T-helper 9 cell (primary cell): Measurements from ENCODE around the gene ADD1.

Experiments
- DNase-seq: peaks from one replicate; pipeline ENCODE4 v3.0.0-alpha.2; 2020

The ADD1 gene

DNA sequence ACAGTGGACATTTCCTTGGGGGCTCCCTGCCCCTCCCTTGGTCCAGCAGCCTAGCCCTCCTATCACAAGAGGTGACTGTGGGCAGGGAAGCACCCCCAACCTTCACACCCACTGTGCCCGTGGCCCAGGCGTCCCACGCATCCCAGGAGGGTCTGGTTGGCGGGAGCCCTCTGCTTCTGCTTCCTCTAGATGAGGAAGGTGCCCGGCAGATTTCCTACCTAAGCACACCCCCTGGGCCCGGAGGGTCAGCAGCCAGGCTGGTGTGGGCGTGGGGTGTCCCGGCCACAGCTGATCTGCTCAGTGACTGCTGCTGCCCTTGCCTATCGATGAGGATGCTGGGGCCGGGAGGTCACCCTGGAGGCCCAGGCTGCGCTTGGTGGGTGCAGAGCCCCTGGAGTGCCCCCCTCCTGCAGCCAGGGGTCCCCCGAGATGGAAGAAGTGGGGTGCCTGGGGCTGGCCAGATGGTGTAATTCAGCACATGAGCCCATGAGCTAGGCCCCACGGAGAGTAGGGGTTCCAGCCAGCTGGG, 38.6 kb upstream of the ADD1 start:
- no peak for DNase-seq

GRCh38 chr4:2805712-2806389, 37.8 kb upstream of the ADD1 start:
- no peak for DNase-seq

GRCh38 chr4:2806390-2807355, 37.0 kb upstream of the ADD1 start:
- no peak for DNase-seq

DNA sequence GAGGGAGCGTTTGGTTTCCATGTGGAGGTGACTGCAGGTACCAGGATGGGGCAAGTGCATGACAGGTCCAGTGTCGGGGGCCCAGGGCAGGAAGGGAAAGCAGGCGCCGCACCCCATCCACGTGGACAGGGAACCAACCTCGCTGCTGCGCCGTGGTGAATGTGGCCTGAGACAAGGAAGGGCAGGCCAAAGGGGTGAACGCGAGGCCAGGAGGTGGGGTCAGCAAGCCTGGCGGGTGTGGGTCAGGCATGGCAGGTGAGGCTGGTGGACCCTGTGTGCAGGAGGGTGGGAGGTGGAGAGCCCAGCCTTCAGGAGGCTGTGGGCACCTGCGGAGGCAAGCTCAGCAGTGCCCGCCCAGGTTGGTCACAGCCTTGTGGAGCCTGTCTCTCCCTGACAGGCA, 36.1 kb upstream of the ADD1 start:
- DNase-seq = no peak

GRCh38 chr4:2808001-2808400, 35.6 kb upstream of the ADD1 start:
- DNase-seq = no peak

DNA sequence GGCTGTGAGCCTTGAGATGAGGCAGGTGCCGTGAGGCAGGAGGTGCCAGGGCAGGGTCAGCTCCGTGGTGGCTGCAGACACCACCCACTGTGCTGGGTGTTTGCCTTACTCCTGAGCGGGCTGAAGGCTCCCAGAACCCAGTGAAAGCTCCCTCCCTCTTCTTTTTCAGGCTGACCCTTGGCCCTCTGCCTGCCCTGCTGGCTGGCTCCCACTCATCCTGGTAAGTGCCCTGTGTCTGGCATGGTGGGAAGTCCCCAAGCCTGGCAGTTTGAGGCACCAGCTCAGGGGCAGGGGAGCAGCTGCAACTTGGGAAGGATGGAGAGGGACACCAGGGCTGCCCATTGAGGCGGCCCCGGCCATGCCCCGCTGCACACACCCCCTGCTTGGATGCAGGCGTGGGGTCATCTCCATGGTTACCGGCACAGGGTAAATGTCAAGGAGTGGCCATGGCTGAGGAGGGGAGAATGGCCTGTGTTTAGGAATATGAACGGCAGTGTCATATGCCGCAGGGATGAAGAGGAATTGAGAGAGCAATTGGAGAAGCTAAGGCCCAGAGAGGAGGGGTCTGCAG, 33.9 kb upstream of the ADD1 start:
- no peak for DNase-seq

DNA sequence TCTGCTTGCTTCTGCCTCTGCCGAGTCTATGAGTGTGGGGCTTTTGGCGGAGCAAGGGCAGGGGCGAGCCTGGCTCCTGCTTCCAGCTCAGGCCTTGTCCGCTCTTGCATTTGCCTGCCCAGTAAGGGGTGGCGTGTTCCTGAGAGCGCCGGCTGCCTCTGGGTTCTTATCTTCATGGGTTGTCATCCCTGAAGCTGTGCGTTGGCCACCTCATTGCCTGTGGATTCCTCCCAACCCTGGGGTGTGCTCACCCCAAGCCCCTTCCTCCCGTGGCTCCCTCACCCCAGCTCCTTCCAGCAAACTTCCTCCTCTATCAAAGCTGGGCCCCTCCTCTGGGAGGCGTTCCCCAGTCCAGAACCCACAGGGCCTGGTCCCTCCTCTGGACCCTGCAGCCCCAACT, 33.3 kb upstream of the ADD1 start:
- DNase-seq = no peak

DNA sequence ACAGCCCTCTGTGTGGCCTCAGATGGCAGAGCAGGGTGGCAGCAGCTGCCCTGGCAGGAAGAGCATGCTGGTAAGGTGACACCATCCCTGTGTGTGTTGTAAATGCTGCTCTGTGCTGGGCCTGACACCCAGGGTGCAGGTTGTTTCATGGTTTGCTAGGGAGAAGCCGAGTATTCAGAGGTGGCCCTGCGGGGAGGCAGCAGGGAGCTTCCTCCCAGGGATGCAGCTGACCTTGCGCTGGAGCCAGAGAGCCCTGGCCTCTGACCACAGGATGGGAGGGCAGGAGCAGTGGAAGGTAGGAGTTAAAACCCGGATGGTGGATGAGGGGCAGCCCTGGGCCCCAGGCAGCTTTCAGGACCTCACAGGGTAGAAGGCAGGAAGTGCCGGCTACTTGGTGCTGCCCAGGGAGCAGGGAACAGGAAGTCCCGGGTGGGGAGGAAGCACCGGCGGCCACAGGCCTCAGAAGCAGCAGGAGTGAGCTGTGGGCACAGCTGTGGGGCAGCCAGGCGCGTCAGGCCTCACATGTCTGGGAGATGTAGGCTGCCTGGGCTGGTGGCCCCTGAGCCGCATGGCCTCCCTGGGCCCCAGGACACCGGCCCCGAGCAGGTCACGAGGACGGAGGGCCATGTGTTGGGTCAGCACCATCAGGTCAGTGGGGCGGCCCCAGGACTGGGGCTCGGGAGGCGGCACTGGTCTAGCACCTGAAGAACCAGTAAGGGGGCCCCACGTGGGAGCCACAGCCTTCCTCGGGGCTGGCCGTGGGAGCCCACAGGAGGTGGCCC, 31.6 kb upstream of the ADD1 start:
- peak; percentile 49 for DNase-seq

DNA sequence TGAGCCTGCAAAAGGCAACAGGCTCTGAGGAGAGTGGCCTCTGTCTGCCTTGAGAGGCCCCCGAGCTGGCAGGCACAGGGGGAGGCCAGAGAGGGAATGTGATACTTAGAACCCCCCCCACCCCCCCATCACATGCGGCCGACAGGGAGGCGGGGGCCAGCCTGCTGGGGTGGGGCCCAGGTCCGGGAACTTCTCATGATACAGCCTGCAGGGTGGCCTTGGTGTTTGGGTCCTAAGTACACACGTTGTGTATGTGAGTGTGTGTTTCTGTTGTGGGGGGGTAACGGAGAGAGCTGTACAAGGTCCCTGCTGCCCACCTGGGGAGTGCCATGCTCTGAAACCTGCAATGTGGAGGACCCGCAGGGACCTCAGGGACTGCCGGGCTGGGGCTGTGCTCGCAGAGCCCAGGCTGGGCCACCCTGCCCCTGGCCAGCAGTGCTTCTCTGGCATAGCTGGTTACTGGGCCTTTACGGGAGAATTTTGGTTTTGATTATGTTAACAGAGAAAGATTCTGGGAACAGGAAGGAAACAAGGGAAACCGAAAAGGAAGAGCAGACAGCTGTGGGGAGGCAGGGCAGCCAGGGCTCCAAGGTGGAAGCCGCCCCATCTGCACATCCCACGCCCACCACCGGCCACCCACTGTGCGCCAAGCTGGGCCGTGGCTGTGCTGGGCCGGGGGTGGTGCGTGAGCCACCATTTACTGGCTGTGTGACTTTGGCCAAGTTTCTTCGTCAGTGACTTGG, 30.9 kb upstream of the ADD1 start:
- DNase-seq = no peak

DNA sequence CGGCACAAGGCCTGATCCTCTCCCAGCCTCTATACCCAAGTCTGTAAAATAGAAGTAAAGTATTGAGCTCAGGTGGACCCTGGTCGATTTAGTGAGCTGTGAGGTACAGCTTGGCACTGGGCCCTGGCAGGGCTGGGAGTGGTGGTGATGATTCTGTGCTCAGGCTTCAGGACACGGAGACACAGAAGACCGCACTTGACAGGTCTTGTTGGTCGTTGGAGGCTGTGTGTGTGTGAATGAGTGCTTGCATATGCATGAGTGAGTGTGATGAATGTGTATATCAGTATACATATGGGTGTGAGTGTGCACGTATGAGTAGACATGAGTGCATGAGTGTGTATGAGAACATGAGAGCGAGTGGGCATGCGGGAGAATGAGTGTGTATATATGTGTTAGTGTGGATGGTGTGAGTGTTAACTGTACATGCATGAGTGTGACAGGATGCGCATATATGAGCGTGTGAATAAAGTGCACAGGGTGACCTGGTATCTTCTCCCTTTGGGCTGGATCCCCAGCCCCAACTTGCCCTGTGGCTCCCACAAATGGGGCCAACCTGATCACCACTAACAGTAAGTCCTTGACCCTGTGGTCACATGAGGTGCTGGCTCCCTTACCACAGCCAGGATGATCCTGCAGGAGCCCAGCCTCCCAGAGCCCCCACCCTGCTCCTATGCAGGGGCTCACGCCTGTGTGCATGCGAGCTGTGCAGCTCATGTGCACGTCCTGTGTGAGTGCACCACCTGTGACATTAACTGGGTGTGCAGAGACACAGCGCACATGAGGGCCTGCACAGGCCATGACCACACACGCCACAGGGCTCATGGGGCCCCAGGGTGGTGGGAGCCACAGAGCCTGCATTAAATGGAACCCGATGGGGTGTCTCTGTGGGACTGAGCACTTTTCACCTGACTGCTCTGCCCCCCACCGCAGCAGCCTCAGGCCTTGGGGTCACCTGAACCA, 29.9 kb upstream of the ADD1 start:
- no peak for DNase-seq

- DNase-seq = no peak
Measured at GRCh38 chr4:2814627-2815270, 28.9 kb upstream of the ADD1 start.

DNA sequence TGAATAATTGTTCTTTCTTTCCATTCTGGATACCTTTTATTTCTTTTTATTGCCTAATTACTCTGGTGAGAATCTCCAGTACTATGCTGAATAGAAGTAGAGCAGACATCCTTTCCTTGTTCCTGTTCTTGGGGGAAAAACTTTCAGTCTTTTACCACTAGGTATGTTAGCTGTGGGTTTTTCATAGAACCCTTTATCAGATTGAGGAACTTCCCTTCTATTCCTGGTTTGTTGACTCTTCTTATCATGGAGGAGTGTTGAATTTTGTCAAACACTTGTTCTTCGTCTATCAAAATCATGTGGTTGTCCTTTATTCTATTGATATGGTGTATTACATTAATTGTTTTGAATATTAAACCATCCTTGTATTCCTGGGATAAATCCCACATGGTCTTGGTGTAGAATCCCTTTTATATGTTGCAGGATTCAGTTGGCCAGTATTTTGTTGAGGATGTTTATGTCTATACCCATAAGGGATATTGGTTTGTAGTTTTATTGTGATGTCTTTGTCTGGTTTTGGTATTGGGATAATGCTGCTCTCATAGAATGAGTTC, 27.2 kb upstream of the ADD1 start:
- no peak for DNase-seq

- DNase-seq = no peak
Measured at GRCh38 chr4:2817137-2817536, 26.5 kb upstream of the ADD1 start.

DNA sequence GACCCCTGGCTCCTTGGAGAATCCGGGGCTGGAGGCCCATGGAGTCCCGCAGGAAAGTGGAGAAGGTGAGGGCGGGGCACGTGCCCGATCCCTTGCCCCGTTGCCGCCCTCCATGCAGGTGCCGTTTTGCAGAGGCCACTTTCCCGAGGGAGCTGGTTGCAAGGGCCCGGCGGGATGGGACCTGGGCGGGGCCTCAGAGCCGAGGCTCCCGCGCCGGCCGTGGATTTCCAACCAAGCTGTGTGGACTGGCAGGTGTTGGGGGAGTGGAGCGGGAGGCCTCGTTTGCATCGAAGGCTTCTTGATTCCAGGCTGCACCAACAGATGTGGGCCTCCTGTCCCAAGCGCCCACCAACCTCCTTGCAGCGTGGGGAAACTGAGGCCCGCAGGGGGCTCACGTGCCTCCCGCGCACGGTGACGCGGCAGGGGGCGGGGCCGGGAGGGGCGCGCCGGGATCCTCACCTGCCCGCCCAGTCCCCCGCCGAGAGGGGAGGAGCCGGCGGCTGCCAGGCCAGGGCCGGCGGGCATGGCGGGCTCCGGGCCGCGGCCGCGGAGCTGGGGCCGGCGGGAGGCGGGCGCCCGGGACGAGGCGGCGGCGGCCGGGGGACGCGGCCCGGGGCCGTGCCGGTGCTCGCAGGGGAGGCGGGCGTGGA, 25.8 kb upstream of the ADD1 start:
- DNase-seq = no peak

- no peak for DNase-seq
Measured at GRCh38 chr4:2818351-2818939, 25.2 kb upstream of the ADD1 start.

DNA sequence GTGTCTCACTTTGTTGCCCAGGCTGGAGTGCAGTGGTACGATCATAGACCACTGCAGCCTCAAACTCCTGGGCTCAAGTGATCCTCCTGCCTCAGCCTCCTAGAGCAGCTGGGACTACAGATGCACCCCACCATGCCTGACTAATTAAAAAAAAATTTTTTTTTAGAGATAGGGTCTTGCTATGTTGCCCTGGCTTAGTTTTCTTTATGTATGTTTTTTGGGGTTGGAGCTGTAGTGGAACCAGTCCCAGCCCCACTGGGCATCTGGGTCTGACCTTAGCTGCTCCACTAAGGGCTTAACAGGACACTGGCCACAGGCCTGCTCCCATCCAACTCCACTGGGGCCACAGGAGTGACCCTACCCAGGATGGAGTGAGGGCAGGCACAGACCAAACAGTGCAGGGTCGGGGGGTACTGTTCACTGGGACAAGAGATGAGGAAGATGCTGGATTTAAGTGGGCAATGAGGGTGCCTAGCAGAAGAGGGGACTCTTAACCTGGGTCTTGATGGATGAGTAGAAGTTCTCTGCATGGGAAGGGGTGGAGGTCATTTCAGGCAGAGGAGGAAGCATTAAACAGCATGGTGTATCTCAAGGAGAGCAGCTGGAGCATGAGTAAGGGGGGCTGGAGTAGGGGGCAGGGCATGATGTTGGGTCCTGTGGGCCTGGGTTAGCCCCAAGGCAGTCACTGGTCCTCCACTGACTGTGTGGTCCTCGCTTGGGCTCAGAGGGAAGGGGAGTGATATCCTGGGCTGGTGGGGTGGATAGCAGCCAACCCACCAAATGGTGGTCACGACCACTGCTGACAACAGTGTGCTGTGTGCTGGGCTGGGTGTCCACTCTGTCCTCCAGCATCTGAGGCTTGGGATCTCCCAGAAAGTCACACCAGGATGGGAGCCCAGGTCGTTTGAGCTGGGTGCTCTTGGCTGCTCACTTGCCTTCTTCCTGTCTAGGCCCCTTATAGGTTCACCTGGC, 24.1 kb upstream of the ADD1 start:
- DNase-seq = no peak

- no peak for DNase-seq
Measured at GRCh38 chr4:2820216-2820982, 23.2 kb upstream of the ADD1 start.
